Activated naive CD4-positive, alpha-beta T cell treated with anti-CD3 and anti-CD28 coated beads, Interleukin-2, amount 50 U/mL, for 16 hours (primary cell): ENCODE results near the gene CFAP92.
A peak's percentile ranks its signal among the peaks of the same experiment; 100 is the strongest.

Experiments
- DNase-seq: peaks from one replicate; pipeline ENCODE4 v3.0.0-alpha.2; 2020

CFAP92 gene

DNA sequence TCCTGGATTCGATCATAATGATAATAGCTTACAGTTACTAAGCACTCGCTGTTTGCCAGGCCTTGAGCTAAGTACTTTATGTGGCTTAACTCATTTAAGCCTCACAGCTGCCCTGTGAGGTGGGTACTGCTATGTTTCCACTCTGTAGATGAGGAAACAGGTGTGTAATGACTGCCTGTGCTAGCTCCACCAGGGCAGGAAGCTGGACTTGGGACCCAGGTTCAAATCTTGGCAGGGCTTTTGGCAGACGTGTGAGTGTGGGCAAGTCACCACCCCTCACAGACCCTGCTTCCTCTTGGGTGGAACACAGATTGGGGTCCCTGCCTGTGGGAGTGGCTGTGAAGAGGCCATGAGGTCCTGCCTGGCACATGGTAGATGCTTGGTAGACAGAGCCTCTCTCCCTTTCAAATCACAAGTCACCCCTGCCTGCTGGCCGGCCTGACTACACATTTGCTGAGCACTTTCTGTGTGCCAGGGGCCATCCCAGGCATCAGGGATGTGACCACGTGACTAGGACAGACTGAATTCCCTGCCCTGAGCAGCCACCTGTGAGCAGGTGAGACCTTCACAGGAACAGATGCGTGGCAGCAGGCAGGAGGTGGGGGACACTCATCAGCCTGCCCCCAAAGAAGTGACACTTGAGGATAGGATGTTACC lies 10.9 kb upstream of the CFAP92 start:
- DNase-seq = no peak

DNA sequence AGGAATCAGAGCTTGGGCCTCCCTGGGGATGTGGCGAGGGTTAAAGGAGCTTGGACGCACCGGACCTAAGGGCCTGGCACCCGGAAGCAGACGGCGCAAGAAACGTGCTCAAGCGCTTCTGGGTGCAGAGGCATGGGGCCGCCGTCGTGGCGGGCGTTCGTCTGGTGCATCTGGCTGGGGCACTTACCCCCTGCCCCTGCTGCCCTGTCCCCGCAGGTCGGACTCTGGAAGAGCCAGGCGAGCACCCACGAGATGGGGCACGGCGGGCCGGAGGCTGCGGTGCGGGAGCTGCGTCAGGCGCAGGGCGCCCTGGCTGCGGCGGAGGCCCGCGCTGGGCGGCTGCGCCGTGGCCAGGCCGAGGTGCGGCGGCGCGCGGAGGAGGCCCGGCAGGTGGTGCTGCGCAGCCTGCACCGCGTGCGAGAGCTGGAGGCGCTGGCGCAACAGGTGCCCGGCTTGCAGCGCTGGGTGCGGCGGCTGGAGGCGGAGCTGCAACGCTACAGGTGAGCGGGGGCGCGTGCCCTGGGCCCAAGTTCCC lies 9.8 kb upstream of the CFAP92 start:
- DNase-seq = peak; percentile 73

DNA sequence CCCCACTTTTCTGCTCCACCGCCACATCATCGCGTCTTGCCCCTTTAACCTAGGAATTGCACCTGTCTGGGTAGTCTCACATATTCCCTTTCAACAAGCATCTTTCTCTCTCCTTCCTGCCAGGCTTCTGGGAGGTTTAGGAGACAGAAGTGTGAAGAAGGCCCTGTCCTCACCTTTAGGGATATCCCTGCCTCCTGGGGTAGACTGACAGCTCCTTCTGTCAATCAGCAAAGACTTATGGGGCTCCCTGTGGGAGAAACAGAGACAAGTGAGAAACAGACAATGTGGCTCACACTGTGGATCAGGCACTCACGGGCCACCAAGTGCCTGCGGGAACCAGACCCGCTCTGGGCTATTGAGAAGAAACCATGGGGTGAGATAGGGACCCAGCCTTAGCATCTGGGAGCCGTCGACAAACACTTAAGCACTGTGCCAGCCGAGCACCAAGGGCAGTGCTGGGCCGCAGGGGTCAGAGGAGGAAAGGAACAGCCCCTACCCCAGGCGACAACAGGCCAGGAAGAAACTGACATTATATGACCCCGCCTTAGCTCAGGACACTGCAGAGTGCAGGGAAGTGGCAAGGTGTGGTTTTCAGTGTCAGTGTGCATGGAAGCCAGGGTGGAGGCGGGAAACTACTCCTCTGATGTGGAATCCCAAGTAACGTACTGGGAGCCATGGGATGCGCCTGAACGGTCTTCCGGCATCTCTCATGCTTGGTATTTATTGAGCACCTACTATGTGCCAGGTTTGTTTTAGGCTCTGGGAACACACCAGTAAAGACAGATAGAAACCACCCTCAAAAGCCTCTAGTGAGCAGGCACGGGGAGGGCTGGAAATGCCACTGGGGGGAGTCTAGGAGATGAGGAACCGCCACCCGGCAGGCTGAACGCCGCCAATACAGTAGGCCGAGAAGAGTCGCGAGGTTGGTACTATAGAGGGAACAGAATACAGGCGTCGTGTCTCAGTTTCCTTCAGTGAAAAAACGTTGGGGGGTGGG lies 9.0 kb upstream of the CFAP92 start:
- no peak for DNase-seq

DNA sequence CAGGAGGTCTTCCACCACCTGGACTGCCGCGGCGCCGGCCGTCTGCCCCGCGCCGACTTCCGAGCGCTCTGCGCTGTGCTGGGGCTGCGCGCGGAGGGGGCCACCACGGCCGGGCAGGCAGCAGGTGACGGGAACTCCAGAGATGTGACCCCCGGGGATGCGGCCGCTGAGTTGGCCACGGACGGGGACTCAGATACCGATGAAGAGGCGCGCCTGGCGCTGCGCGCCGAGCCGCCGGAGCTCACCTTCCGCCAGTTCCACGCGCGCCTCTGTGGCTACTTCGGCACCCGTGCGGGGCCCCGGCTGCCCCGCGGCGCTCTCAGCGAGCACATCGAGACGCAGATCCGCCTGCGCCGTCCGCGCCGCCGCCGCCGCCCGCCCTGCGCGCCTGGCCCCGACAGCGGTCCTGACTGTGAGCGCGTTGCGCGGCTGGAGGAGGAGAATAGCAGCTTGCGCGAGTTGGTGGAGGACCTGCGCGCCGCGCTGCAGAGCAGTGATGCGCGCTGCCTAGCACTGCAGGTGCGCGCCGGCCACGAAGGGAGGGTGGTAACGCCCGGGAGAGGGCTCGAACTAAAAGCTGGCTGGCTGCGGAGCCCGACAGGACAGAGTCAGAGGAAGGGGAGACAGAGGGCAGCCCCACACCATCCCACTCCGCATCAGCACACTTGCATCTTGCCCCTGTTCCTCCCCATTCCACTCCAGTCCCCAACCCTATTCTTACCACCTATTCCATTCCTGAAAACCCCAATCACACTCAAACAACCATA lies 8.1 kb upstream of the CFAP92 start:
- peak; percentile 59 for DNase-seq

DNA sequence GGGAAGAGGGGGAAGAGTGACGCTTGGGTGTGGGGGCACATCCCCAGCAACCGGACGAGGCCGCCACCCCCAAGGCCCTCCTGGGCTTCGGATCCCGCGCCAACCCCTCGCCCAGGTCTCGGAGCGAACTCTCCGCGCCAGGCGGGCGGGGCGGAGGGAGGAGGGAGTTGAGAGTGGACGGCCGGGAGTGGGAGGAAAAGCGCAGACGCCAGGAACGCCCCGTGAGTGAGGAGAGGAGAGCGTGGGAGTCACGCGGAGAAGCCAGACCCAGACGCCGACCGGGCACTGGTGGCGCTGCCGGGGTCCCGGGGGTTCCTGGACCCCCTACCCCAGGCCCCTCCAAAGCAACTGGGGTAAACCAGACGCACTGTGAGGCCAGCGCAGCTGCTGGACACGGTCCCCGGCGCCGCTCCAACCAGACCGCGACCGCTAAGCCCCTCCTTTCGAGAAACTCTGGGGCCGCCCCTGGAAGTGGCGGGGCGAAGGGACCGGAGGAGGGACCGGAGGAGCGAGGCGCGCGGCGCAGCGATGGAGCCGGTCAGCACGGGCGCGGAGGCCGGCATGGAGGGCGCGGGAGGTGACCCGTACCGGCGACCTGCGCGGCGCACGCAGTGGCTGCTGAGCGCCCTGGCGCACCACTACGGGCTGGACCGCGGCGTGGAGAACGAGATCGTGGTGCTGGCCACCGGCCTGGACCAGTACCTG lies 7.4 kb upstream of the CFAP92 start, which contains the start of gene EFCC1:
EFCC1 (plus strand) TSS at position 204 of the 705 bp plus-strand sequence; CDS start at position 529, 325 bp downstream.
- no peak for DNase-seq

DNA sequence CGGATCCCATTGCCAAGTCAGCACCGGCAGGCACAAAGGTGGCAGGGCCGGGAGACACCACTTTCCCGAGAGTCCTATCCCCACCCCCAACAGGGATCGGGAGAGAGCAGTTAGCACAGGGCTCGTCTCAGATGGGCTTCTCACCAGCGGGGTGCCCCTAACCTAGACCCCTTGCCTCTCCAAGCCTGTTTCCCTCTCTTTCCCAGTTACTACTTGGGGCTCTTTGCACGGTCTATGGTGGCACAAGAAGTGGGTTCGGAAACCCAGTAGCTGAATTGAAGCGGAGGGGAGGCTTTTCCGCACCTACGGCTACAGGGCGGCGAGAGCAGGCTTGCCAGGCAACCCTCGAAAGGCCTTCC lies 6.8 kb upstream of the CFAP92 start:
- no peak for DNase-seq

DNA sequence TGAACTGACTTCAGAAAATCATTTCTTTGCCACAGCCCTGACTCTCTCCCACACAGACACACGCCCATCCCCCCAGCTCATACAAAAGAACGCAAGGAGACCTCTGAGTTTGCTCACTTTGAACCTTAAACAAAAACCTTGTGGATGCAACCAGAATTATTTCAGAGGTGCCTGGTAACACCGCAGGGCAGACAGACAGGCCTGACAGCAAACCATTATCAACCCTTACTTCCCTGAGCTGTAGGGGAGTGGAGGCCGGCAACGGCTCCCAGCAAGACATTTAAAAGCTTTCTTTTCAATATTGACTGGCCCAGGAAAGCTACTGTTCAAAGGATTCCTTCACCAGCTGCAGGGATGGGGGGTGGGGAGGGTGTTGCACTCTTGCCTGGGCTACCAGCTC lies 5.2 kb upstream of the CFAP92 start:
- DNase-seq = no peak

DNA sequence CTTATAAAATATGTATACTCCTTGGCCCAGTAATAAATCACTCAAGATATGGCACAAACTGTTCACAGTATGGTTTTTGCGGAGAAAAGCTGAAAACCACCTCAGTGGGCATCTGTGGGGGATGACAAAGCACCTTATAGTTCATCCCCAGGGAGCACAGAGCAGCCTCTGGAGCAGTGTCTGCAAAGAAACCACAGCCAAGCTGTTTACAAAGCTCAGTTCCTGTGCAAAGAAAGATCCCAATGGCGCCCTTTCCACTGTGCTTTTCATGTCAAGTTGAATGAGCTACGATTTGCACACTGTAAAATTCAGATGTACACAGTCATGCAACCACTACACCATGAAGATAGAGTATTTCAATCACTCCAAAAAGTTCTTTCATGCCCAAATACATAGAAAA lies 4.7 kb upstream of the CFAP92 start:
- no peak for DNase-seq

DNA sequence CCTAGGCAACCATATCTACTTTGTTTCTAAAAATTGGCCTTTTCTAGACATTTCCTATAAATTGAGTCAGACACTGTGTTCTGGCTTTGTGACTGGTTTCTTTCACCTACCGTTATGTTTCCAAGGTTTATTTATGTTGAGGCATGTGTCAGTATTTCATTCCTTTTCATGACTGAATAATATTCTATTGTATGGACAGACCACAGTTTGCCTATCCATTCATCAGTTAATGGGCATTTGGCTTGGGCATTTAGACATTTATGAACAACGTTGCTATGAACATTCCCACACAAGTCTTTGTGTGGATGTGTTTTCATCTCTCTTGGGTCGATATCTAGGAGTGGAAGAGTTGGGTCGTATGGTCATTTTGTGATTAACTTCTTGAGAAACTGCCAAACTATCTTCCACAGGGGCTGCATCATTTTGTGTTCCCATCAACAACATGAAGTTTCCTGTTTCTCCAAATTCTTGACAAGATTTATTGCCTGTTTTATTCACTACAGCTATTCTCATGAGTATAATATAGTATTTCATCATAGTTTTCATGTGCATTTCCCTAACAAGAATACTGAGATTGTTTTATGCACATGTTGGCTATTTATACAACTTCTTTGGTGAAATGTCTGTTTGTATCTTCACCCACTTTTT lies 3.7 kb upstream of the CFAP92 start:
- no peak for DNase-seq

DNA sequence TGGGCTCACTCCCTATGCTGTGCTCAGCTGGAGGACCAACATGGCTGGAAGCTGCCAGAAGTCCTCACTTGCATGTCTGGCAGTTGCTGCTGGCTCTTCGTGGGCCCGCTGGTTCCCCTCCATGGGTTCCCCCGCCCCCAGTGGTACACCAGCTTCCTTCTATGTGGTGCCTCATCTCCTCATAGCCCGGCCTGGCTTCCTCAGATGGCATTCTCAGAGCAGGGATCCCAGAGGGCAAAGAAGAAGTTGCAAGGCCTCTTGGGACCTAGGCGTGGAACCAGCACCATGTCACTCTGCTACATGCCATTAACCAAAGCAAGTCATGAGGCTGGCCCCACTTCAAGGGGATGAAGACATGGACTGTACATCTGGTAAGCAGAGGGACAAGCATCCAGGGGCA lies 2.9 kb upstream of the CFAP92 start:
- no peak for DNase-seq

DNA sequence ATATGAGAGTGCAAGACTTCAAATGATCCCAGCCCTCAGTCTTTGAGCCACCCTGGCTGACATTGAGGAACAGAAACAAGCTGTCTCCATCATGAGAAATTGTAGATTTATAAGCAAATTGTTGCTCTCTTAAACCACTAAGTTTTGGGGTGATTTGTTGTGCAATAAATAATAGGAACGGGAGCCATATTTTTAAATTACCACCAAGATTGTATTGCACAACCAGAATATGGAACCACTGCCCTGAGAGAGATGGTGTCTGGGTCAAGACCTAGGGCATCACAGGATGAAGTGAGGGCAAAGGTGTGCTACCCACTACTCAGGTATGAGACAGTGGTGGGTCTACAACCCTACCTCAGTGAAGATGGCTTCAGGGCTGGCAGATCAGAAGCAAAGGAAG lies 2.3 kb upstream of the CFAP92 start:
- no peak for DNase-seq

DNA sequence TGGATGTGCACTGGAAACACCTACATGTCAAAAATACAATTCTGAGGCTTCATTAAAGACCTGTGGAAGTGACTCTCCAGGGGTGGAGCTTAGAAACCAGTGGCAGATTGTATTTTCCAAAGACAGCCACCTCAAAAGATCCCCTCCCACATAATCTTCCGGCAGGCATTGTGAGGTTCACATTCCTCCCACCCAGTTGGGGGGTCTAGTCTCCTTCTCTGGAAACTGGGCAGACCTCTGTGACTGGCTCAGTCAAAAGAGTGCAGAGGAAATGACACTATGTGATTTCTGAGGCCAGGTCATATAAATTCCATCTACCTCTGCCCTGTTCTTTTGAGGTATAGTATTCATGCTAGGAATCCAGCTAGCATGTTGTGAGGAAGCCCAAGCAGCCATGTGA lies 1.9 kb upstream of the CFAP92 start:
- no peak for DNase-seq

DNA sequence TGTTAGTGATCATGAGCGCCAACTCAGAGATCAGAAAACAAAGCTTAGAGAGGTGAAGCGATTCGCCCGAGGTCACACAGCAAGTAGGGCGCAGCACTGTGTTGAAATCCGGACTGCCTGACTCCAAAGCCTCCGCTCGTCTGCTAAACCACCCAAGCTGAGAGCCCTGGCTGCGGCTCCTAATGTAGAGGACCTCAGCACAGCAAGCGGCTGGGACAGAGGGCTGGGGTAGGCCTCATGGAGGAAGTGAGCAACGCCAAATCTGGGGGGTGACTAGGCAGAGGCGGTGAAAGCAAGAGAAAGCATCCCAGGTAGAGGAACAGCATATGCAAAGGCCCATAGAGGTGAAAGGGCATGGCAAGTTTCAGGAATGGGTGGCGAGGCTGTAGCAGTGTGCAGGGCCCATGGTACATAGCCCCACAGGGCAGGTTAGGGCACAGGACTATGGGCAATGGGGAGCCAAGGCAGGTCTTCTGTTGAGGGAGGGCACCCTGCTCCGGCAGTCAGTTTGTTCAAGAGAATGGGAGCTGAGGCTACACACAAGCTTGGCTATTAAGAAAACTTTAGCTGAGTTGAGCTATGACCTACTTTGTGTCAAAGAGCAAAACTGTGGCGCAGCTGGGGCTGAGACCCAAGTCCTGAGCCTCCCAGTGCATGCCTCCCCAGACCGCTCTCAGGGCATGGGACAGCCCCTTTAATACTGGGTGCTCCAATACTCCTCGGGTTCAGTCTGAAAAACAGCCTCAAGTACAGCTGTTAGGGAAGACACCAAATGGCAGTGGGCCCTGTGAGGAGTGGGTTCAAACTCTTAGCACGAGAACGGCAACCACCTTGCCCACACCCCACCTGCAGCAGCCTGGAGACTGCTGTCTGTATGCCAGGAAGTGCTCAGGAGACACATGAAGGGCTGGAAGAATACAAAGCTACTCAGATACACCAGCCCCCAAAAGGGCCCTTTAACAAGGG lies 988 bp upstream of the CFAP92 start:
- DNase-seq = no peak

DNA sequence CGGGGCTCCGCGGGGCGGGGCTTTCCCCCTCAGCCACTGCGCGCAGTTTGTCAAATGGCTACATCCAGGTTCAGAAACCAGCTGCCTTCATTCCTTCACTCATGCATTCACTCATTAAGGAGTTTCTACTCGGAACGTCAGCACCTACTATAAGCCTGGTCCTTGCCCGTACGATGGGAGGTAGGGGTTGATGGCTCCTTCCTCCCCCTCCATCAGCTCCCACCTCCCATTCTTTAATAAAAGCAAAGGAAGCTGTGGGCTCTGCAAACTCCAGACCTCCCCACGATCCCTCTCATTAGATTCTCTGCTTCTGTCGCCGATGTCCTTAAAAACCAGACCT lies 267 bp upstream of the CFAP92 start:
- no peak for DNase-seq

DNA sequence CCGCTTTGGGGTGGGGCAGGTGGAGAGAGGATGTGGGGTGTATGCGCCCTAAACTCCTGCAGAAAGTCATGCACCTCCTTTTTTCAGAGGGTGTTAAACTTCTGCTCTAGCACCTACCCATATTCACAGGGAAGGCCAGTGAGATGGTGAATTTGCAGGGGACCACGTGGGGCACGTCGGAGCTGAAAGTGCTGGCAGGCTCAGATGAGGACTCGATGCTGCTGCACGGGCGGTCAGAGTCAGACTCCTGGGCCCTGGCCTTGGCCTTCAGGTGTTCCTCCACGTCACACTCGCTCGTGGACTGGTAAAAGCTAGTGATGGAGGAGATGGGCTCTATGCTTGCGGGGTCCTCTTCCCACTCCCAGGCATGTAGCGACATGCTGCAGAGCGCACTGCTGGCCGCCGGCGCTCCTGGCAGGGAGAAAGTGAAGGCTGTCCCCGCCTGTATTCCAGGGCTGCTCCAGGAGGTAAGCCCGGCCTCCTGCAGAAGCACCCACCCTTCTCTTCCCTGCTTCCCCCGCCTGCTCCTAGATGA lies 883 bp downstream of the CFAP92 start:
- no peak for DNase-seq

DNA sequence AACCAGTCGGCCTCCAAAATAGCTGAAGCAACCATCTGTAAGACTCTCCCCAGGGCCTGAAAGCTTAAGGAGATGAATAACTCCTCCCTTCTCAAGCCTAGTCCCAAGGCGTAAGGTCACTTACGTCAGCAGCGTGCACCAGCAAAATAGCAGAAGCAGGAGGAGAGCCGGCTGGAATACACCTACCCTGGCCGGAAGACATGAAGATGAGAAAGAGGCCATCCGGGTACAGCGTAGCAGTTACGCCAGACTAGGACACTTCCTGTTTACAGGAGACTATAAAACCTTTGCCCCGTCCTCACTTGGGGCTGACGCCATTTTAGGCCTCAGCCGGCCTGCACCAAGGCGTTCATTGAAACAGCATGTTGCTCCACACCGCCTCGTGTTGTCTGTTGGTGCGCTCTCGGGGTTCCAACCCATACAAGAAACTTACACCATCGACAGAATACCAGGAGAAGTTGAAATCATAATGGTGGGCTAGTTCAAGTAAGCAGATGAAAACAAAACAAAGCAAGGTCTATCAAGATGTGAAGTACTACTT lies 2.5 kb downstream of the CFAP92 start:
- DNase-seq = no peak

DNA sequence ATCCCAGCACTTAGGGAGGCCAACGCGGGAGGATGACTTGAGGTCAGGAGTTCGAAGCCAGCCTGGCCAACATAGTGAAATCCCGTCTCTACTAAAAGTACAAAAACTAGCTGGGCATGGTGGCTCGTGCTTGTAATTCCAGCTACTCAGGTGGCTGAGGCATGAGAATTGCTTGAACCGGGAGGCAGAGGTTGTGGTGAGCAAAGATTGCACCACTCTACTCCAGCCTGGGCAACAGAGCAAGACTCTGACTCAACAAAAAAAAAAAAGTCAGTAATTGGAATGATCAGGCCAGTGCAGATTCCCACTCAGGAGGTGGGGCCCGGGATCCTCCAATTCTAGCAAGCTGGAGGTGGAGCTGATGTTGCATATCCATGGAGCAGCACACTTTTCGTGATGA lies 5.6 kb downstream of the CFAP92 start:
- DNase-seq = no peak

DNA sequence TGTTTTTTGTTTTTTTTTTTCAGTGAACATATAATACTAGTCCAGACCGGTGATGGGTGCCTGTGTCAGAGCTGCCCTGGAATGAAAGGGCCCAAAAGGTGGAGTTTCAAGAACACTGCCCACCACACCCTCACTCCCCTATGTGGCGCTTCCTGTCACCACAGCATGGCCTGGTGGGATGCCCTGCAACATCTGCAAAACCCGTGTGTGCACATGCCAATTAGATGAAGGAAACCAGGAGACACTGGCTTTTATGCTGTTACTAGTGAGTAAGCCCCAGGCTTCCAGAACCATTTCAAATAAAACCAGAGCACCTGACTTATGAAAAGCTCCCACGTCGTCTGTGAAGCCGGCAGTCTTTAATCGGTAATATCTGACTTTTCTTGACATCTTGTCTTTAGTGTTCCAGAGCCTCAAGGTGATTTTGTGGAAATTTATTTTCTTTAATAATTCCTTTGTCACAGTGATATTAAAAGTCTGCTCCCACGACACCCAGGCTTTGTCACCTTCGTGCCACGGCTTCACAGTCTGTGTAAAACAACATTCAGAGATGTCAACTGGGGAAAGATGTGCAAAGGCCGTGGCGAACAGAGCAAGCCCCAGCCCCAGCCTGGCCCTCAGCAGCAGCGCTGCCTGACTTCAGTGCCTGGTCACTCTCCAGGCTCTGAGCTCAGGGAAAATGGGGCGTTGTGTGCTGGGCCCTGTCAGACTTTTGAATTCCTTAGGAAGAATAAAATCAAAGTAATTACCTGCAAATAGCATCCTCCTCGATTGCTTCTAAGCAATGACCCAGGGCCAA lies 6.4 kb downstream of the CFAP92 start:
- no peak for DNase-seq

DNA sequence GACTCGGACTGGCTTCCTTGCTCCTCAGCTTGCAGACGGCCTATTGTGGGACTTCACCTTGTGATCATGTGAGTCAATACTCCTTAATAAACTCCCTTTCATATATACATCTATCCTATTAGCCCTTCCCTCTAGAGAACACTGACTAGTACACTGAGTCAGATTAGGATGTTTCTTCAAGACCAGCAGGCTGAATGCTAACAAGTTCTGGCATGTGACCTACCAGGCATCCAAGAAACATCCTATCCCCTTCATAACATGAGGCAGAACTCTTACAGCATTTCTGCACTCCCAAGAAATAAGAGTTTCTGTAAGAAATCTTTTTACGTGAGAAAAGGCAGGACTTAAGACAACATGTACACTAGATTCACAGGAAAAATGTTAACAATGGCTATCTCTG lies 9.3 kb downstream of the CFAP92 start:
- DNase-seq = no peak
